ENCODE results near the gene SYMPK. TPM values are rescaled to one million over a fixed set of nuclear protein-coding genes. Genes with fewer than 3 reads are reported as not detected.

Gene SYMPK
- total RNA-seq, 1 experiment from 2014 or later = 47.7 TPM

- Histone ChIP-seq H3K9me3 (ENCODE audit: control insufficient read depth, insufficient read depth, low read depth, low read length) (no peaks in the 10 kb centered on the region), H3K4me1 (ENCODE audit: control insufficient read depth, insufficient read depth, low read length) (peaks cover 42% of the 10 kb centered on the region), H3K4me3 (ENCODE audit: low read depth in 2 of 2, low read length in 2 of 2) (peak overlapping the region; percentile 66 to 77), H3K27me3 (ENCODE audit: control insufficient read depth, insufficient read depth, low read length) (no peaks in the 10 kb centered on the region), H3K36me3 (ENCODE audit: control insufficient read depth, insufficient read depth, low read length) (no peaks in the 10 kb centered on the region; the same call in 1 of the 2 replicates), H3K27ac (ENCODE audit: low read length) (peak overlapping the region; percentile 89)
- POLR2A ChIA-PET = interaction anchor here (0.6 to 1.6 kb wide), 3 partner anchors 51 to 76 kb away, joined by 3 to 7 read pairs (median 3); partner anchors contain the start of genes QPCTL and SNRPD2
- intact Hi-C loops (cut with micrococcal nuclease; ENCODE audit: unreplicated experiment) (loop anchor here (10.0 kb wide), 1 partner anchor 64 kb away; no protein-coding TSS in a partner anchor), in situ Hi-C loops (cut with HindIII; ENCODE audit: low pct_unique_long_range_greater_than_20kb, low sequenced_read_pairs) (no loop called here)
- CTCF ChIA-PET = interaction anchor here (0.7 to 2.1 kb wide), 2 partner anchors 76 to 89 kb away, joined by 5 to 13 read pairs; partner anchors contain the start of gene QPCTL
- DNase-seq (ENCODE audit: low read depth, low spot score) (no peak), ATAC-seq (no peak)
- TF ChIP-seq CTCF (IDR thresholded peaks at IDR 0.05) (no peak), REST (IDR thresholded peaks at IDR 0.05; ENCODE audit: insufficient read depth in 1 of 2, low read depth in 2 of 2, low read length in 1 of 2) (no peak), POLR2AphosphoS5 (IDR thresholded peaks at IDR 0.05; ENCODE audit: low read depth, low read length) (no peak), TCF7L2 (IDR thresholded peaks at IDR 0.05; ENCODE audit: low read depth, low read length) (no peak), SIN3A (IDR thresholded peaks at IDR 0.05; ENCODE audit: borderline replicate concordance, insufficient read depth, low read depth, low read length) (no peak)
- no TSS peak for BruUV-seq (replicated peaks)
Observed at GRCh38 chr19:45768655-45768983, 94.3 kb downstream of the SYMPK start.

GRCh38 chr19:45767881-45768654 lies 94.9 kb downstream of the SYMPK start:
- ChIA-PET CTCF (interaction anchor here (0.6 to 2.1 kb wide), 3 partner anchors 33 to 88 kb away, joined by 3 to 13 read pairs (median 5); partner anchors contain the start of gene QPCTL), POLR2A (interaction anchor here (1.6 kb wide), 1 partner anchor 51 kb away, joined by 3 read pairs; no protein-coding TSS in a partner anchor)
- Histone ChIP-seq H3K9me3 (ENCODE audit: control insufficient read depth, insufficient read depth, low read depth, low read length) (no peaks in the 10 kb centered on the region), H3K27ac (ENCODE audit: low read length) (peak overlapping the region; percentile 86), H3K4me1 (ENCODE audit: control insufficient read depth, insufficient read depth, low read length) (peaks cover 38% of the 10 kb centered on the region), H3K36me3 (ENCODE audit: control insufficient read depth, insufficient read depth, low read length) (no peaks in the 10 kb centered on the region; the same call in 1 of the 2 replicates), H3K27me3 (ENCODE audit: control insufficient read depth, insufficient read depth, low read length) (no peaks in the 10 kb centered on the region), H3K4me3 (ENCODE audit: low read depth in 2 of 2, low read length in 2 of 2) (peak overlapping the region; percentile 66 to 77)
- intact Hi-C loops (cut with micrococcal nuclease; ENCODE audit: unreplicated experiment) = loop anchor here (10.0 kb wide), 1 partner anchor 63 kb away; no protein-coding TSS in a partner anchor
- DNase-seq (ENCODE audit: low read depth, low spot score) = no peak
- peak; percentile 23 for ATAC-seq
- no TSS peak for BruUV-seq (replicated peaks)
- TF ChIP-seq SIN3A (IDR thresholded peaks at IDR 0.05; ENCODE audit: borderline replicate concordance, insufficient read depth, low read depth, low read length) (0 out of 2 replicates have a peak, but pooled peaks have one; percentile 19), REST (IDR thresholded peaks at IDR 0.05; ENCODE audit: insufficient read depth in 1 of 2, low read depth in 2 of 2, low read length in 1 of 2) (no peak), POLR2AphosphoS5 (IDR thresholded peaks at IDR 0.05; ENCODE audit: low read depth, low read length) (no peak), CTCF (IDR thresholded peaks at IDR 0.05) (no peak), TCF7L2 (IDR thresholded peaks at IDR 0.05; ENCODE audit: low read depth, low read length) (no peak)
- in situ Hi-C loops (cut with HindIII; ENCODE audit: low pct_unique_long_range_greater_than_20kb, low sequenced_read_pairs) = no loop called here

Data from Panc1 (cell line).